Psoas muscle (tissue), 8 donors: ENCODE data around the gene HFE. TPM values are rescaled to one million over a fixed set of nuclear protein-coding genes. Genes with fewer than 3 reads are reported as not detected.
A peak's percentile ranks its signal among the peaks of the same experiment; 100 is the strongest.

Experiments
- ATAC-seq, 4 donors: fragments of 200-7000 bp; cut with Tn5 transposase; one replicate each; pipeline ENCODE4 v1.9.1; 2020; ENCODE audit warnings: moderate library complexity in 3 of 4, mild to moderate bottlenecking in 2 of 4
- DNase-seq, 2 donors: peaks; one replicate each; pipeline ENCODE4 v3.0.0-alpha.2; 2020
- H3K27ac ChIP-seq: fragments of 200-600 bp; one replicate; pipeline ENCODE4 v1.8.0; 2022
- H3K27me3 ChIP-seq, 3 donors: fragments of 200-600 bp in 1 of 3; one replicate each; pipeline versions ENCODE4 v1.6.1 to v1.8.0; 2013 to 2022; ENCODE audit warnings: low read length in 2 of 3, mild to moderate bottlenecking in 2 of 3, moderate library complexity in 1 of 3; ENCODE audit not compliant: insufficient read depth in 3 of 3
- H3K36me3 ChIP-seq, 2 donors: fragments of 200-600 bp in 1 of 2; one replicate each; pipeline versions ENCODE4 v1.6.1 to v1.8.0; 2013 to 2022; ENCODE audit warnings: low read depth in 1 of 2, mild to moderate bottlenecking in 1 of 2, moderate library complexity in 1 of 2; ENCODE audit not compliant: insufficient read depth in 1 of 2
- H3K4me1 ChIP-seq: fragments of 200-600 bp; one replicate; pipeline ENCODE4 v1.8.0; 2022
- H3K4me3 ChIP-seq: fragments of 200-600 bp; one replicate; pipeline ENCODE4 v1.8.0; 2022; ENCODE audit warnings: mild to moderate bottlenecking
- H3K9me3 ChIP-seq: fragments of 200-600 bp; one replicate; pipeline ENCODE4 v1.8.0; 2022
- CTCF ChIP-seq: fragments of 200-600 bp; IDR thresholded peaks from one replicate; pipeline ENCODE4 v1.8.0; 2022; ENCODE audit warnings: antibody characterized with exemption
- WGBS, 3 donors: extraction: QIAGEN DNeasy Blood & Tissue Kit; methylation state at CpG; one replicate each; pipeline versions ENCODE4 v1.1.6 to v1.1.7; 2013; 5-methylcytosine and 5-hydroxymethylcytosine counted together
- intact Hi-C, 2 donors: fragments of 100-400 bp; cut with DNase I; formaldehyde crosslinking; loops; one replicate each; pipeline versions ENCODE4 v1.11.0 to v1.14.2; 2022
- polyA plus RNA-seq, 3 donors: library from polyadenylated mRNA; stranded (reverse); fragments of 200-250 nt; gene quantifications; one replicate each; pipeline ENCODE4 v1.2.3, GENCODE V29; 2013
- total RNA-seq, 4 donors: library from RNA; stranded (reverse); fragmentation: NEBNext Ultra II Directional in 2 of 4; extraction: Animal tissue kit (Norgen Biotek cat#: 25700) in 2 of 4; gene quantifications; one replicate each; pipeline versions ENCODE4 v1.2.1 to v1.2.4, GENCODE V29; 2021 to 2023
- donor health status: healthy with polysubstance abuse.
- donor health status: DM: no; HTN: no; CAD: no; lungs with moderate emphysema.
- donor health status: Bipolar disorder and iron deficiency.
- donor health status: healthy.
- donor health status: DM: yes; HTN: yes; CAD: no.
- donor health status: DM: no; HTN: no; CAD: no.
- donor health status: DM: no; HTN: no; CAD: no.
- donor health status: DM: yes; HTN: yes; CAD: no.

Gene HFE
- total and polyA plus RNA-seq, 7 donors, result 0.32 to 2.7 (median 1.2) TPM

- TF ChIP-seq CTCF, result no peak
- Histone ChIP-seq H3K27me3 (no peaks in the 10 kb centered on the region), H3K4me3 (no peak overlapping the region), H3K27ac (no peak overlapping the region), H3K4me1 (peaks cover 19% of the 10 kb centered on the region), H3K9me3 (no peaks in the 10 kb centered on the region), H3K36me3 (no peaks in the 10 kb centered on the region)
- ATAC-seq, result no peak
- WGBS, 3 donors, result 97 to 98% (median 97%) methylated on average over 3 of the region's 3 CpGs
- intact Hi-C loops, result no loop called here
- DNase-seq, result no peak
Measured at GRCh38 chr6:26086211-26086610, 1.0 kb upstream of the HFE start.

GRCh38 chr6:26088344-26088743 is 1.1 kb downstream of the HFE start:
- Histone ChIP-seq H3K4me3 (peak overlapping the region; percentile 86), H3K9me3 (no peaks in the 10 kb centered on the region), H3K27ac (peak overlapping the region; percentile 83), H3K4me1 (peaks cover 19% of the 10 kb centered on the region), H3K27me3 (no peaks in the 10 kb centered on the region), H3K36me3 (no peaks in the 10 kb centered on the region)
- intact Hi-C loops, result no loop called here
- WGBS, 3 donors, result 28 to 54% (median 32%) methylated on average over 5 of the region's 5 CpGs
- no peak for TF ChIP-seq CTCF
- peak in 3 of 4 donors; percentile 34 to 68 (median 54) for ATAC-seq
- DNase-seq, result no peak

DNA sequence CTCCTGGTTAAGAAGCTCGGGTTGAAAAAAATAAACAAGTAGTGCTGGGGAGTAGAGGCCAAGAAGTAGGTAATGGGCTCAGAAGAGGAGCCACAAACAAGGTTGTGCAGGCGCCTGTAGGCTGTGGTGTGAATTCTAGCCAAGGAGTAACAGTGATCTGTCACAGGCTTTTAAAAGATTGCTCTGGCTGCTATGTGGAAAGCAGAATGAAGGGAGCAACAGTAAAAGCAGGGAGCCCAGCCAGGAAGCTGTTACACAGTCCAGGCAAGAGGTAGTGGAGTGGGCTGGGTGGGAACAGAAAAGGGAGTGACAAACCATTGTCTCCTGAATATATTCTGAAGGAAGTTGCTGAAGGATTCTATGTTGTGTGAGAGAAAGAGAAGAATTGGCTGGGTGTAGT is 2.0 kb downstream of the HFE start:
- TF ChIP-seq CTCF, result no peak
- no peak for DNase-seq
- H3K36me3 ChIP-seq, result no peaks in the 10 kb centered on the region
- peaks cover 19% of the 10 kb centered on the region for H3K4me1 ChIP-seq
- peak overlapping the region; percentile 83 for H3K27ac ChIP-seq
- ATAC-seq, result peak; percentile 65 to 86 (median 84)
- H3K9me3 ChIP-seq, result no peaks in the 10 kb centered on the region
- H3K27me3 ChIP-seq, result no peaks in the 10 kb centered on the region
- 30 to 52% (median 32%) methylated on average over 2 of the region's 2 CpGs for WGBS, 3 donors
- peak overlapping the region; percentile 7 for H3K4me3 ChIP-seq
- intact Hi-C loops, result no loop called here

DNA sequence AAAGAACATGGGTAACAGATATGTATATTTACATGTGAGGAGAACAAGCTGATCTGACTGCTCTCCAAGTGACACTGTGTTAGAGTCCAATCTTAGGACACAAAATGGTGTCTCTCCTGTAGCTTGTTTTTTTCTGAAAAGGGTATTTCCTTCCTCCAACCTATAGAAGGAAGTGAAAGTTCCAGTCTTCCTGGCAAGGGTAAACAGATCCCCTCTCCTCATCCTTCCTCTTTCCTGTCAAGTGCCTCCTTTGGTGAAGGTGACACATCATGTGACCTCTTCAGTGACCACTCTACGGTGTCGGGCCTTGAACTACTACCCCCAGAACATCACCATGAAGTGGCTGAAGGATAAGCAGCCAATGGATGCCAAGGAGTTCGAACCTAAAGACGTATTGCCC is 5.2 kb downstream of the HFE start:
- Histone ChIP-seq H3K36me3 (no peaks in the 10 kb centered on the region), H3K9me3 (no peaks in the 10 kb centered on the region), H3K27ac (no peak overlapping the region), H3K4me3 (no peak overlapping the region), H3K27me3 (no peaks in the 10 kb centered on the region), H3K4me1 (peaks cover 19% of the 10 kb centered on the region)
- no peak for ATAC-seq
- no peak for DNase-seq
- TF ChIP-seq CTCF, result no peak
- WGBS, 3 donors, result 88 to 97% (median 92%) methylated on average over 4 of the region's 4 CpGs
- intact Hi-C loops, result no loop called here

DNA sequence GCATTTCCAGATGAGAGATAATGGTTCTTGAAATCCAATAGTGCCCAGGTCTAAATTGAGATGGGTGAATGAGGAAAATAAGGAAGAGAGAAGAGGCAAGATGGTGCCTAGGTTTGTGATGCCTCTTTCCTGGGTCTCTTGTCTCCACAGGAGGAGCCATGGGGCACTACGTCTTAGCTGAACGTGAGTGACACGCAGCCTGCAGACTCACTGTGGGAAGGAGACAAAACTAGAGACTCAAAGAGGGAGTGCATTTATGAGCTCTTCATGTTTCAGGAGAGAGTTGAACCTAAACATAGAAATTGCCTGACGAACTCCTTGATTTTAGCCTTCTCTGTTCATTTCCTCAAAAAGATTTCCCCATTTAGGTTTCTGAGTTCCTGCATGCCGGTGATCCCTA is 6.8 kb downstream of the HFE start:
- Histone ChIP-seq H3K27ac (no peak overlapping the region), H3K9me3 (no peaks in the 10 kb centered on the region), H3K4me1 (peaks cover 9% of the 10 kb centered on the region), H3K27me3 (no peaks in the 10 kb centered on the region), H3K4me3 (no peak overlapping the region), H3K36me3 (no peaks in the 10 kb centered on the region)
- intact Hi-C loops, result no loop called here
- no peak for DNase-seq
- TF ChIP-seq CTCF, result no peak
- no peak for ATAC-seq
- 85 to 87% (median 85%) methylated on average over 5 of the region's 5 CpGs for WGBS, 3 donors
